WTC11 (cell line): Measurements from ENCODE around the gene CYP1A2. TPM values are rescaled to one million over a fixed set of nuclear protein-coding genes. Genes with fewer than 3 reads are reported as not detected.

Source experiments
- ATAC-seq: fragments of 200-7000 bp; cut with Tn5 transposase; 2 replicates; pipeline ENCODE4 v1.10.0; 2021; ENCODE audit warnings: mild to moderate bottlenecking, moderate library complexity
- CTCF ChIA-PET: fragments of 300-600 bp; sonication (Branson Sonifier 250); formaldehyde crosslinking; loops from one replicate; lab custom pipeline; 2021; ENCODE audit warnings: antibody characterized with exemption; lab: Charles Lee
- POLR2A ChIA-PET: fragments of 350-600 bp; sonication (Branson Sonifier 250); formaldehyde crosslinking; loops from one replicate; lab custom pipeline; 2021; ENCODE audit warnings: antibody characterized with exemption; lab: Charles Lee
- DNase-seq: peaks from one replicate; pipeline ENCODE4 v3.0.0; 2021; ENCODE audit warnings: low spot score
- H3K27ac Mint-ChIP-seq: 2 replicates; pipeline ENCODE4 v1.8.0; 2021; ENCODE audit warnings: mixed read lengths
- H3K27me3 Mint-ChIP-seq: 2 replicates; pipeline ENCODE4 v1.8.0; 2021; ENCODE audit warnings: low read depth, mild to moderate bottlenecking, moderate library complexity, mixed read lengths
- H3K36me3 Mint-ChIP-seq: 2 replicates; pipeline ENCODE4 v1.8.0; 2021; ENCODE audit warnings: mixed read lengths
- H3K4me1 Mint-ChIP-seq: 2 replicates; pipeline ENCODE4 v1.8.0; 2022; ENCODE audit warnings: mixed read lengths
- H3K4me3 Mint-ChIP-seq: 2 replicates; pipeline ENCODE4 v1.8.0; 2021; ENCODE audit warnings: mild to moderate bottlenecking, moderate library complexity, mixed read lengths
- H3K9me3 Mint-ChIP-seq: 2 replicates; pipeline ENCODE4 v1.8.0; 2021; ENCODE audit warnings: mixed read lengths
- EMX1 ChIP-seq: fragments of 250-450 bp; sonication (Bioruptor Pico); IDR thresholded peaks from 2 replicates; pipeline ENCODE4 v1.8.0; 2021; ENCODE audit warnings: mild to moderate bottlenecking
- IRF2 ChIP-seq: sonication (generic); formaldehyde crosslinking; IDR thresholded peaks from 2 replicates; pipeline ENCODE4 v1.8.0; 2022; ENCODE audit warnings: low read depth, missing genetic modification reagents, borderline replicate concordance
- MXD4 ChIP-seq: fragments of 250-450 bp; sonication (Bioruptor Pico); IDR thresholded peaks from 2 replicates; pipeline ENCODE4 v1.8.0; 2021; ENCODE audit warnings: mild to moderate bottlenecking, moderate library complexity, borderline replicate concordance
- NFATC4 ChIP-seq: fragments of 250-450 bp; sonication (Bioruptor Pico); IDR thresholded peaks from 2 replicates; pipeline ENCODE4 v1.9.0; 2021; ENCODE audit warnings: mild to moderate bottlenecking
- PRRX2 ChIP-seq: fragments of 250-450 bp; sonication (Bioruptor Pico); IDR thresholded peaks from 2 replicates; pipeline ENCODE4 v1.8.0; 2021; ENCODE audit warnings: mild to moderate bottlenecking
- SMAD4 ChIP-seq: sonication (generic); formaldehyde crosslinking; IDR thresholded peaks from 2 replicates; pipeline ENCODE4 v1.8.0; 2022; ENCODE audit warnings: mild to moderate bottlenecking, missing genetic modification reagents
- SOX15 ChIP-seq: fragments of 250-450 bp; sonication (Bioruptor Pico); IDR thresholded peaks from 2 replicates; pipeline ENCODE4 v1.9.0; 2021; ENCODE audit warnings: mild to moderate bottlenecking
- TEAD4 ChIP-seq: sonication (generic); formaldehyde crosslinking; IDR thresholded peaks from 2 replicates; pipeline ENCODE4 v1.8.0; 2022; ENCODE audit warnings: mild to moderate bottlenecking, missing genetic modification reagents
- ZBTB21 ChIP-seq: sonication (generic); formaldehyde crosslinking; IDR thresholded peaks from 2 replicates; pipeline ENCODE4 v1.8.1; 2023; ENCODE audit warnings: mild to moderate bottlenecking, missing genetic modification reagents, borderline replicate concordance
- ZNF121 ChIP-seq: sonication (generic); formaldehyde crosslinking; IDR thresholded peaks from 2 replicates; pipeline ENCODE4 v1.8.0; 2023; ENCODE audit warnings: missing genetic modification reagents
- ZNF396 ChIP-seq: fragments of 250-450 bp; sonication (Bioruptor Pico); IDR thresholded peaks from 2 replicates; pipeline ENCODE4 v1.8.0; 2021; ENCODE audit warnings: mild to moderate bottlenecking, moderate library complexity, borderline replicate concordance
- ZNF416 ChIP-seq: fragments of 250-450 bp; sonication (Bioruptor Pico); IDR thresholded peaks from 2 replicates; pipeline ENCODE4 v1.9.0; 2021; ENCODE audit warnings: mild to moderate bottlenecking, inconsistent platforms
- ZNF671 ChIP-seq: fragments of 250-450 bp; sonication (Bioruptor Pico); IDR thresholded peaks from 2 replicates; pipeline ENCODE4 v1.8.0; 2021; ENCODE audit warnings: mild to moderate bottlenecking
- total RNA-seq: library from RNA; stranded (reverse); gene quantifications from 3 replicates; pipeline ENCODE4 v1.2.3, GENCODE V29; 2021
- TF ChIP-seq, protein P1 (sequence below): sonication (generic); formaldehyde crosslinking; IDR thresholded peaks from 2 replicates; pipeline ENCODE4 v1.8.0; 2022; ENCODE audit warnings: missing genetic modification reagents
- TF ChIP-seq, protein P2 (sequence below): sonication (generic); formaldehyde crosslinking; IDR thresholded peaks from 2 replicates; pipeline ENCODE4 v1.8.1; 2023; ENCODE audit warnings: mild to moderate bottlenecking, missing genetic modification reagents, moderate library complexity
- TF ChIP-seq, protein P3 (sequence below): sonication (generic); formaldehyde crosslinking; IDR thresholded peaks from 2 replicates; pipeline ENCODE4 v1.8.1; 2022; ENCODE audit warnings: mild to moderate bottlenecking, moderate library complexity, missing genetic modification reagents
- TF ChIP-seq, protein P4 (sequence below): sonication (generic); formaldehyde crosslinking; IDR thresholded peaks from 2 replicates; pipeline ENCODE4 v1.8.1; 2023; ENCODE audit warnings: mild to moderate bottlenecking, missing genetic modification reagents
- TF ChIP-seq, protein P5 (sequence below): fragments of 250-450 bp; sonication (Bioruptor Pico); IDR thresholded peaks from 2 replicates; pipeline ENCODE4 v1.9.0; 2021; ENCODE audit warnings: moderate library complexity, mild to moderate bottlenecking, inconsistent platforms, borderline replicate concordance
- TF ChIP-seq, protein P6 (sequence below): sonication (generic); formaldehyde crosslinking; IDR thresholded peaks from 2 replicates; pipeline ENCODE4 v1.8.0; 2023; ENCODE audit warnings: missing genetic modification reagents, mild to moderate bottlenecking, borderline replicate concordance

CYP1A2 gene
- total RNA-seq, 1 experiment from 2014 or later: not detected

DNA sequence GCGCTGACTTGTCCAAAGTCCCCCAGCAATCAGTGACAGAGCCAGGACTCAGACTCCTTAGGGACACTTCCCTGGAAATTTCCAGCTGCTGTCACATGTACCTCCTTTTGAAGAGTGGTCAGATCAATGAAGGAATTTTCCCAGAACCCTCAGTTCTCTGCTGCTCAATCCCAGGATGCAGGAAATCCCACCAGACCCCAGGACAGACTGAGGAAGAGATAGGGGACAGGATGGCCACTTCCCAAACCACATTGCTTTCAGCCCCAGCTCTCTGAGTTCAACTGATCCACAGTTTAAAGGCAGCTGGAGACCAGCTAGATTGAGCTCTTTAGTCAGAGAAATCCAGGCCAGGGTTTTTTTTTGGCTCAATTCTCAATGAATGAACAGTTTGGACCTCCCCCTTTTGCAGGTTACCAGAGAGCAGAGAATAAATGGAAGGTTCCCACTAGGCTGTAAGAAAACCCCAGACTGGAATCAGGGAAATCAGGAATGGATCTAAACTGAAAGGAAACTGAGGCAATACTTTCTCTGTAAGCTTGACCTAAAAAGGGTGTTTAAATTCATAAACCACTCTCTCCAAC, 24.8 kb upstream of the CYP1A2 start:
- Mint-ChIP-seq H3K4me3 (no peak overlapping the region), H3K4me1 (peaks cover 15% of the 10 kb centered on the region), H3K27ac (no peak overlapping the region), H3K36me3 (no peaks in the 10 kb centered on the region), H3K27me3 (peaks cover 65% of the 10 kb centered on the region), H3K9me3 (no peaks in the 10 kb centered on the region)
- CTCF ChIA-PET: interaction anchor here (0.6 to 4.6 kb wide), 11 partner anchors 25 to 227 kb away, joined by 3 to 53 read pairs (median 9); partner anchors contain the start of gene CYP1A2
- POLR2A ChIA-PET: interaction anchor here (0.6 kb wide), 3 partner anchors 36 to 110 kb away, joined by 3 to 5 read pairs (median 3); no protein-coding TSS in a partner anchor
- TF ChIP-seq SOX15: no peak
- TF ChIP-seq, protein P1, sequence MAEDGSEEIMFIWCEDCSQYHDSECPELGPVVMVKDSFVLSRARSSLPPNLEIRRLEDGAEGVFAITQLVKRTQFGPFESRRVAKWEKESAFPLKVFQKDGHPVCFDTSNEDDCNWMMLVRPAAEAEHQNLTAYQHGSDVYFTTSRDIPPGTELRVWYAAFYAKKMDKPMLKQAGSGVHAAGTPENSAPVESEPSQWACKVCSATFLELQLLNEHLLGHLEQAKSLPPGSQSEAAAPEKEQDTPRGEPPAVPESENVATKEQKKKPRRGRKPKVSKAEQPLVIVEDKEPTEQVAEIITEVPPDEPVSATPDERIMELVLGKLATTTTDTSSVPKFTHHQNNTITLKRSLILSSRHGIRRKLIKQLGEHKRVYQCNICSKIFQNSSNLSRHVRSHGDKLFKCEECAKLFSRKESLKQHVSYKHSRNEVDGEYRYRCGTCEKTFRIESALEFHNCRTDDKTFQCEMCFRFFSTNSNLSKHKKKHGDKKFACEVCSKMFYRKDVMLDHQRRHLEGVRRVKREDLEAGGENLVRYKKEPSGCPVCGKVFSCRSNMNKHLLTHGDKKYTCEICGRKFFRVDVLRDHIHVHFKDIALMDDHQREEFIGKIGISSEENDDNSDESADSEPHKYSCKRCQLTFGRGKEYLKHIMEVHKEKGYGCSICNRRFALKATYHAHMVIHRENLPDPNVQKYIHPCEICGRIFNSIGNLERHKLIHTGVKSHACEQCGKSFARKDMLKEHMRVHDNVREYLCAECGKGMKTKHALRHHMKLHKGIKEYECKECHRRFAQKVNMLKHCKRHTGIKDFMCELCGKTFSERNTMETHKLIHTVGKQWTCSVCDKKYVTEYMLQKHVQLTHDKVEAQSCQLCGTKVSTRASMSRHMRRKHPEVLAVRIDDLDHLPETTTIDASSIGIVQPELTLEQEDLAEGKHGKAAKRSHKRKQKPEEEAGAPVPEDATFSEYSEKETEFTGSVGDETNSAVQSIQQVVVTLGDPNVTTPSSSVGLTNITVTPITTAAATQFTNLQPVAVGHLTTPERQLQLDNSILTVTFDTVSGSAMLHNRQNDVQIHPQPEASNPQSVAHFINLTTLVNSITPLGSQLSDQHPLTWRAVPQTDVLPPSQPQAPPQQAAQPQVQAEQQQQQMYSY (CRISPR knock-in tag): peak; percentile 98
- TF ChIP-seq ZNF121: no peak
- TF ChIP-seq, protein P2, sequence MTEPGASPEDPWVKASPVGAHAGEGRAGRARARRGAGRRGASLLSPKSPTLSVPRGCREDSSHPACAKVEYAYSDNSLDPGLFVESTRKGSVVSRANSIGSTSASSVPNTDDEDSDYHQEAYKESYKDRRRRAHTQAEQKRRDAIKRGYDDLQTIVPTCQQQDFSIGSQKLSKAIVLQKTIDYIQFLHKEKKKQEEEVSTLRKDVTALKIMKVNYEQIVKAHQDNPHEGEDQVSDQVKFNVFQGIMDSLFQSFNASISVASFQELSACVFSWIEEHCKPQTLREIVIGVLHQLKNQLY (CRISPR knock-in tag): no peak
- TF ChIP-seq ZNF396 (CRISPR knock-in tag): no peak
- DNase-seq (no peak), ATAC-seq (peak; percentile 69)

DNA sequence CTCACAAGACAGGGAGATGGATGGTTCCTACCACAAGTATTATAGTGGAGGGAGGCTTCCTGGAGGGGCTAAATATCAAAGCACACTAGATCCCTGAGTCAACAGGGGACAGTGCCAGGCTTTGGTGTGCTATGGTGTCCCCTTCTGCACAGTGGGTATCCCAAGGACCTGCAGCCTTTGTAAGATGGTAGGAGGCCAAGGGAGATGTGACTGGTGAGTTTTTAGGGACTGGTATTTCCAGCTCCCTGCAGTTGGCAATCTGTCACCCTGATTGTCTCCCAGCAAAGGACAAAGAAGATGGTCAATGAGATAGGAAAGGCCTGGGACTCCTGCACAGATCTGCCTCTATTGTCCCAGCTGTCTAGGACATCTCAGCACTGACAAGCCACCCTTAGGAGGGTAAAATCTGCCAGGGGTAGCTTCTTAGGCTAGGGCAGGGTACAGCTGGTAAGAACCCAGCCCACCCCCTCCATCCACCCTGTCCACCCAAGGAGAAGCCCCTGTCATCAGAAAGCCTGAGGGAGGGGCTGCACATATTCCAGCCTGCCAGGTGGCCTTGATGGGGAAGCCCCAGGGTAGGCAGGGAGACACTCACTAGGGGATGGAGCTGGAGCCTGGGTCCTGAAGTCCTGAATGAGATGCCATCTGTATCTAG, 23.9 kb upstream of the CYP1A2 start:
- Mint-ChIP-seq H3K27ac (no peak overlapping the region), H3K4me3 (peak overlapping the region; percentile 74), H3K4me1 (peaks cover 15% of the 10 kb centered on the region), H3K27me3 (peaks cover 70% of the 10 kb centered on the region), H3K9me3 (no peaks in the 10 kb centered on the region), H3K36me3 (no peaks in the 10 kb centered on the region)
- ChIA-PET CTCF (interaction anchor here (0.5 to 4.6 kb wide), 12 partner anchors 9 to 1001 kb away, joined by 3 to 53 read pairs (median 8); no protein-coding TSS in a partner anchor), POLR2A (interaction anchor here (0.6 to 2.8 kb wide), 2 partner anchors 34 to 36 kb away, joined by 3 to 17 read pairs; no protein-coding TSS in a partner anchor)
- TF ChIP-seq MXD4 (no peak), ZNF671 (CRISPR knock-in tag) (no peak), EMX1 (CRISPR knock-in tag) (no peak), ZNF416 (CRISPR knock-in tag) (no peak), SMAD4 (CRISPR knock-in tag) (no peak), ZBTB21 (CRISPR knock-in tag) (no peak), PRRX2 (CRISPR knock-in tag) (no peak), ZNF396 (CRISPR knock-in tag) (no peak), TEAD4 (CRISPR knock-in tag) (no peak), IRF2 (CRISPR knock-in tag) (no peak), NFATC4 (CRISPR knock-in tag) (no peak)
- TF ChIP-seq, protein P3, sequence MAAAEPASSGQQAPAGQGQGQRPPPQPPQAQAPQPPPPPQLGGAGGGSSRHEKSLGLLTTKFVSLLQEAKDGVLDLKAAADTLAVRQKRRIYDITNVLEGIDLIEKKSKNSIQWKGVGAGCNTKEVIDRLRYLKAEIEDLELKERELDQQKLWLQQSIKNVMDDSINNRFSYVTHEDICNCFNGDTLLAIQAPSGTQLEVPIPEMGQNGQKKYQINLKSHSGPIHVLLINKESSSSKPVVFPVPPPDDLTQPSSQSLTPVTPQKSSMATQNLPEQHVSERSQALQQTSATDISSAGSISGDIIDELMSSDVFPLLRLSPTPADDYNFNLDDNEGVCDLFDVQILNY: no peak
- TF ChIP-seq, protein P4, sequence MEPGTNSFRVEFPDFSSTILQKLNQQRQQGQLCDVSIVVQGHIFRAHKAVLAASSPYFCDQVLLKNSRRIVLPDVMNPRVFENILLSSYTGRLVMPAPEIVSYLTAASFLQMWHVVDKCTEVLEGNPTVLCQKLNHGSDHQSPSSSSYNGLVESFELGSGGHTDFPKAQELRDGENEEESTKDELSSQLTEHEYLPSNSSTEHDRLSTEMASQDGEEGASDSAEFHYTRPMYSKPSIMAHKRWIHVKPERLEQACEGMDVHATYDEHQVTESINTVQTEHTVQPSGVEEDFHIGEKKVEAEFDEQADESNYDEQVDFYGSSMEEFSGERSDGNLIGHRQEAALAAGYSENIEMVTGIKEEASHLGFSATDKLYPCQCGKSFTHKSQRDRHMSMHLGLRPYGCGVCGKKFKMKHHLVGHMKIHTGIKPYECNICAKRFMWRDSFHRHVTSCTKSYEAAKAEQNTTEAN: no peak
- TF ChIP-seq, protein P5, sequence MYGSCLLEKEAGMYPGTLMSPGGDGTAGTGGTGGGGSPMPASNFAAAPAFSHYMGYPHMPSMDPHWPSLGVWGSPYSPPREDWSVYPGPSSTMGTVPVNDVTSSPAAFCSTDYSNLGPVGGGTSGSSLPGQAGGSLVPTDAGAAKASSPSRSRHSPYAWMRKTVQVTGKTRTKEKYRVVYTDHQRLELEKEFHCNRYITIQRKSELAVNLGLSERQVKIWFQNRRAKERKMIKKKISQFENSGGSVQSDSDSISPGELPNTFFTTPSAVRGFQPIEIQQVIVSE: no peak
- TF ChIP-seq, protein P6, sequence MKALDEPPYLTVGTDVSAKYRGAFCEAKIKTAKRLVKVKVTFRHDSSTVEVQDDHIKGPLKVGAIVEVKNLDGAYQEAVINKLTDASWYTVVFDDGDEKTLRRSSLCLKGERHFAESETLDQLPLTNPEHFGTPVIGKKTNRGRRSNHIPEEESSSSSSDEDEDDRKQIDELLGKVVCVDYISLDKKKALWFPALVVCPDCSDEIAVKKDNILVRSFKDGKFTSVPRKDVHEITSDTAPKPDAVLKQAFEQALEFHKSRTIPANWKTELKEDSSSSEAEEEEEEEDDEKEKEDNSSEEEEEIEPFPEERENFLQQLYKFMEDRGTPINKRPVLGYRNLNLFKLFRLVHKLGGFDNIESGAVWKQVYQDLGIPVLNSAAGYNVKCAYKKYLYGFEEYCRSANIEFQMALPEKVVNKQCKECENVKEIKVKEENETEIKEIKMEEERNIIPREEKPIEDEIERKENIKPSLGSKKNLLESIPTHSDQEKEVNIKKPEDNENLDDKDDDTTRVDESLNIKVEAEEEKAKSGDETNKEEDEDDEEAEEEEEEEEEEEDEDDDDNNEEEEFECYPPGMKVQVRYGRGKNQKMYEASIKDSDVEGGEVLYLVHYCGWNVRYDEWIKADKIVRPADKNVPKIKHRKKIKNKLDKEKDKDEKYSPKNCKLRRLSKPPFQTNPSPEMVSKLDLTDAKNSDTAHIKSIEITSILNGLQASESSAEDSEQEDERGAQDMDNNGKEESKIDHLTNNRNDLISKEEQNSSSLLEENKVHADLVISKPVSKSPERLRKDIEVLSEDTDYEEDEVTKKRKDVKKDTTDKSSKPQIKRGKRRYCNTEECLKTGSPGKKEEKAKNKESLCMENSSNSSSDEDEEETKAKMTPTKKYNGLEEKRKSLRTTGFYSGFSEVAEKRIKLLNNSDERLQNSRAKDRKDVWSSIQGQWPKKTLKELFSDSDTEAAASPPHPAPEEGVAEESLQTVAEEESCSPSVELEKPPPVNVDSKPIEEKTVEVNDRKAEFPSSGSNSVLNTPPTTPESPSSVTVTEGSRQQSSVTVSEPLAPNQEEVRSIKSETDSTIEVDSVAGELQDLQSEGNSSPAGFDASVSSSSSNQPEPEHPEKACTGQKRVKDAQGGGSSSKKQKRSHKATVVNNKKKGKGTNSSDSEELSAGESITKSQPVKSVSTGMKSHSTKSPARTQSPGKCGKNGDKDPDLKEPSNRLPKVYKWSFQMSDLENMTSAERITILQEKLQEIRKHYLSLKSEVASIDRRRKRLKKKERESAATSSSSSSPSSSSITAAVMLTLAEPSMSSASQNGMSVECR (CRISPR knock-in tag): no peak
- ATAC-seq (no peak), DNase-seq (no peak)
